PFSK-1 (cell line): Measurements from ENCODE around the gene ALDH3B1.

ENCODE experiments used
- FOXP2 ChIP-seq: optimal IDR thresholded peaks from 2 replicates; pipeline ENCODE3; 2011; ENCODE audit warnings: borderline replicate concordance, control low read depth, inconsistent platforms; ENCODE audit not compliant: insufficient read depth; ENCODE audit errors: extremely low read length, extremely low read depth
- POLR2AphosphoS5 ChIP-seq: IDR thresholded peaks from 2 replicates; pipeline ENCODE4 v1.6.1; 2012; ENCODE audit warnings: low read depth, mild to moderate bottlenecking, control low read depth, low read length, moderate library complexity
- REST ChIP-seq, 2 experiments: IDR thresholded peaks; 2 replicates each; pipeline versions ENCODE4 v1.6.1 to v1.8.0; 2011 to 2012; ENCODE audit warnings: low read depth in 2 of 2, low read length in 2 of 2, control low read depth in 1 of 2, inconsistent platforms in 1 of 2, mild to moderate bottlenecking in 1 of 2, moderate library complexity in 1 of 2; ENCODE audit not compliant: insufficient read depth in 1 of 2
- SIN3A ChIP-seq: IDR thresholded peaks from 2 replicates; pipeline ENCODE4 v1.6.1; 2012; ENCODE audit warnings: mild to moderate bottlenecking, low read length, moderate library complexity, borderline replicate concordance; ENCODE audit not compliant: insufficient read depth
- TAF1 ChIP-seq: IDR thresholded peaks from 2 replicates; pipeline ENCODE4 v1.6.1; 2012; ENCODE audit warnings: low read length, control low read depth, borderline replicate concordance; ENCODE audit not compliant: insufficient read depth

Gene ALDH3B1

GRCh38 chr11:68013611-68014156, 3.6 kb downstream of the ALDH3B1 start:
- no peak for TF ChIP-seq TAF1
- TF ChIP-seq FOXP2: no peak
- no peak for TF ChIP-seq POLR2AphosphoS5

GRCh38 chr11:68014157-68014946, 4.2 kb downstream of the ALDH3B1 start:
- TF ChIP-seq FOXP2: no peak
- no peak for TF ChIP-seq POLR2AphosphoS5
- TF ChIP-seq REST (IDR thresholded peaks at IDR 0.05; ENCODE audit: insufficient read depth in 1 of 2, low read depth in 2 of 2, low read length in 2 of 2): no peak
- TF ChIP-seq SIN3A: no peak
- TF ChIP-seq TAF1: no peak

- TF ChIP-seq POLR2AphosphoS5: no peak
- TF ChIP-seq SIN3A: no peak
- no peak for TF ChIP-seq FOXP2
- no peak for TF ChIP-seq REST (IDR thresholded peaks at IDR 0.05; ENCODE audit: insufficient read depth in 1 of 2, low read depth in 2 of 2, low read length in 2 of 2)
- no peak for TF ChIP-seq TAF1
These were observed 4.9 kb downstream of the ALDH3B1 start for GRCh38 chr11:68014947-68015447.

- TF ChIP-seq POLR2AphosphoS5 (no peak), SIN3A (no peak), FOXP2 (no peak), TAF1 (no peak), REST (IDR thresholded peaks at IDR 0.05; ENCODE audit: insufficient read depth in 1 of 2, low read depth in 2 of 2, low read length in 2 of 2) (no peak)
These were observed 5.3 kb downstream of the ALDH3B1 start for GRCh38 chr11:68015467-68015866.

GRCh38 chr11:68016161-68016903, 6.2 kb downstream of the ALDH3B1 start:
- TF ChIP-seq TAF1 (no peak), REST (IDR thresholded peaks at IDR 0.05; ENCODE audit: insufficient read depth in 1 of 2, low read depth in 2 of 2, low read length in 2 of 2) (no peak), POLR2AphosphoS5 (no peak), FOXP2 (no peak), SIN3A (no peak)
